GM19351 (cell line): ENCODE results near the gene HES5.

Source experiments
- ATAC-seq: cut with Tn5 transposase; IDR thresholded peaks from one replicate; pipeline ENCODE4 v1.9.1; 2021; ENCODE audit warnings: mild to moderate bottlenecking, moderate library complexity; ENCODE audit not compliant: unreplicated experiment

Gene HES5

GRCh38 chr1:2547210-2548067, 17.4 kb upstream of the HES5 start:
- no peak for ATAC-seq

DNA sequence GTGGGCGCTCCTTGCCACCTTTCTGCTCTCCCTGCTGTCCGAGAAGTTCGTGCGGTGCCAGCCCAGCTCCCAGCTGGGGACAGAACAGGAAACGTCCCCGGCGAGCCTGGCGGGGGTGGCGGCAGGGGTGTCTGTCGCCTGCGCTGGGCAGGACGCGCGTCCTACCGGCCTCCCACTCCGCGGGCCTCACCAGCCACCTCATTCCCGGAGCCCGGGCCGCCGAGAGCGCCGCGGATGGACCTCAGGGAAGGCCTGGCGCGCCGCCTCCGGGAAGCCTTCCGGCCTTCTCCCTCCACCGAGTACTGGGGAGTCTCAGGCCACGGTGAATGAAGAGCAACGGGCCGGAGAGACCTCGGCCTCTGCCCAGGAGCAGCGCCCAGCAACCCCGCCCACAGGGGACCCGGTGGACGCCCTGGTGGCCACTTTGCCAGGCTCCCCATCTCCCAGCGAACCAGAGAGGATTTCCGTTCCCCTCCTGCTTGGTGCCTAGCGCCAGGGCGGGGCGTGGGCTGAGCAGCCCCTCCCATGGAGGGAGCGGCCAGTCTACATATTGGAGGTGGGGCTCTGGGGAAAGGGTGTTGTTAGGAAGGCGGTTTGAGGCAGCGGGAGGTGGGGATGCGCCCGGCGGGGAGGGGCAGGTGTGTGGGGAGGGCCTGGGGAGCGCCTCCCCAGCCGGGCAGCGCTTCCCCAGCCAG, 16.6 kb upstream of the HES5 start:
- peak; percentile 36 for ATAC-seq

DNA sequence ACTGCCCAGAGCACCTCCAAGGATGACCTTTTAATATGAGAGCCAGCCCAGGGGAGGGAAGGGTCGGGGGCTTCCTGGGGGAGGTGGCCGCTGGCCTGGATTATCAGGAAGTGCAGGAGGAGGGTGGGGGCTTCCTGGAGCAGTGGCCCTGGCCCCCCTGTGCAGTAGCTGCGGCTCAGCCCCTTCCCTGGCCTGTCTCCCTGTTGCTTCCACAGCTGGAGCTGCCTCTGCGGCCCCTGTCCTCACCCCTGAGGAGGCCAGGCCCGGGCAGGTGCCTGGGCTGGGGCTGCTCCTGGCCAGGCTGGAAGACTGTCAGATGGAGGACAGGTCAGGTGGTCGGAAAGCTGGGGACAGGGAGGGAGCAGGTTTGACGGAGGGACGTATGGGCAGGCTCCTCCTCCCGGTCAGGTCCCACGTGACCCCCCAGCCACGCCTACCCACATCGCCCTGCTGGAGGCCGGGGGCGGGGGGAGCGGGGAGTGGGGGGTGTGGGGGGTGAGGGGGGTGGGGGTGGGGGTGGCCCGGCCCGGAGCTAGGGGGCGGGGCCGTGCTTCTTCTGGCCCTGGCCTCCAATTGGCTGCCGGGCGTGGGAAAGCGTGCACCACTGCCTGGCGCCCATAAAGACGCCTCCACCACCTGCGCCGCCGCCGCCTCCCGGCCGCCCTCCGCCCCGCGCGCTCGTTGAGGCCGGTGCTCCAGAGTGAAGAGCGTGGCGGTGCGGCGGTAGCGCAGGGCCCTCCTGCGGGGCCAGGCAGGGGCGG, 15.9 kb upstream of the HES5 start:
- peak; percentile 35 for ATAC-seq

GRCh38 chr1:2544875-2545640, 15.0 kb upstream of the HES5 start:
- no peak for ATAC-seq

DNA sequence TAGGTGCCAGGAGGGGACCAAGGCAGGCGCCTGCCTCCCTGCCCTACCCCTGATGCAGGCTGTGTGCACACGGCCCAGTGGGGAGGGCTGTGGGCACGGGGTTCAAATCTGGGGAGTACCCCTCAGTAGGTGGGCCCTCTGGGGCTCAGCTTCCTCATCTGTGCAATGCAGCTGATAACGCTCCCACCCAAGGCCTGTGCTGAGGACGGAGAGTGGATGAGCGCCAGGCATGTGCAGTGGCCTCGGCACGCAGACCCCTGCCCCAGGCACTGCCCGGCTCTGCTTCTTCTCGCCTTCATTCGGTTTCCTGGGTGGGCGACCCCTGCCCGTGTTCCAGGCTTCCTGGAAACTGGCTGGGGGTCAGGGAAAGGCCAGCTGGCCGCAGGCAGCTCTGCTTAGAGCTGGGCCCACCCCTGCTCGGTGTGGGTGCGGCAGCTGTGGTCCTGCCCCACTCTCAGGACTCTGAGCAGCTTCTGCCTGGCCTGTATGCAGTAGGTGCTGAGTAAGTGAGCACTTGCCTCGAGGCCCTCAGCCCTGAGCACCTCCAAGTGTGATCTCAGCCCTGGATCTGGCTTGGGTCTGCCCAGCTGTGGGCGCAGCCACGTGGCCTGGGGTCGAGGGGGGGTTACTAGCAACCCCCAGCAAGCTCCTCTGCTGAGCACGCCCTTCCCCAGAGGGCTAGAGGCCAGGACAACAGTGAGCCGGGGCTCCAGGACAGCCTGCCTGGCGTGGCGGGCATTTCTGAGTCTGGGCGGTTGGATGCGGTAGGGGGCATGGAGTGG, 14.2 kb upstream of the HES5 start:
- no peak for ATAC-seq

- ATAC-seq: no peak
These were observed 13.6 kb upstream of the HES5 start for GRCh38 chr1:2543543-2544092.

DNA sequence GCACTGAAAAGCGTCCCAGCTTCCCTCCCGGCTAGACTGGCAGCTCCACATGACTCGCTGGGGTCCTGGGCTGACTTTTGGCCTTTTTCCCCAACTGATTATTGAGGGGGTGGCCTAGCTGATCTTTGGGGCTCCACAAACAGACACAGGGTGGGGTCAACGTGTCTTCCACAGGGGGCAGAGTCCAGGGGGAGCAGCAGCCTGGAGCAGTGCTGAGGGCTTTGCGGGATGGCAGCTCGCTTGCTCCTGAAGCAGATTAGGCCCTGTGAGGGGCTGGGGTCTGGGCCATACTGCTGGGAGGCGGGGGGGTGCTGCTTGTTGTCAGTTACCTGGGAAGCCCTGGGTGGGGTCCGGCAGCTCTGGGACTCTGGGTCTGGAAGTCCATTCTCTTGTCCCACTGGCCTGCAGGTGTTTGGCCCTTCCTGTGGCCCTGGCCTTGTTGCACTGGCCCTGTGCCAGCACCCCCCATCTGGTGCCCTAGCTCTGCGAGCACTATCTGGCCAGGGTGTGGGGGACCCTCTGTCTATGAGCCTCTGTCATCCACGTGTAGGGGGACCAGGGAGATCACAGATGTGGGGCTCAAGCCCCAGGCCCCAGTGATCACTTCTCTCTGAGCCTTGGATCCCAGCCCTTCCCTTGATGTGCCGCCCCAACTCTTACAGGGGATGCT, 12.3 kb upstream of the HES5 start:
- ATAC-seq: no peak

GRCh38 chr1:2541619-2542245, 11.7 kb upstream of the HES5 start:
- ATAC-seq: no peak

DNA sequence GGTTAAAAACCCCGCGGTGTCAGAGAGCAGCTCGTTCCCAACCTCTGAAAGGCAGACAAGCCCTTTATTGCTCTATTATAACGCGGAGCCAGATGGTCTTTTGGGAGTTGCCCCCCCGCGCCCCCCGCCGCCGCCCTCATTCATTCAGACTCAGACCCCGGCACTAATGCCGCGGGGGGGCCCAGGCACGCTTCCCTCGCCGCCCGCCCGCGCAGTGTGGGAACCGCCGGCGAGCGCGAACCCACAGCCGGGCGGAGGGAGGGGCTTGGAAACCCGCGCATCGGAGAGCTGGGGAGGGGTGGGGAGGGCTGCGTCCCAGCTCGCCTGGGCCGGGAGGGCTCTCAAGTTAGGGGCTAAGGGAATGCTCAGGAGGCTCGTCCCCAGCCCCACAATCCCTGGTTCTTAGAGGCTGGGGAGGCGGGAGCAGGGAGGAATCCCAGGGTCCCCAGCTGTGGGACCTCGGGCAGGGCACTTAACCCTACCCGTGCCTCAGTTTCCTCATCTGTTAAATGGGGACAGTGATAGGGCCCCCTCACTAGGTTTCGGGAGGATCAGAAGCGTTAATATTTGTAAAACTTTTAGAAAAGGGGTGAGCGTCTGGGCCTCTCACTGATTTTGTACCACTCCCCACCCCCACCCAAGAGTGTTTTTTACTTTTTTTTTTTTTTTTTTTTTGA, 10.9 kb upstream of the HES5 start:
- ATAC-seq: no peak

DNA sequence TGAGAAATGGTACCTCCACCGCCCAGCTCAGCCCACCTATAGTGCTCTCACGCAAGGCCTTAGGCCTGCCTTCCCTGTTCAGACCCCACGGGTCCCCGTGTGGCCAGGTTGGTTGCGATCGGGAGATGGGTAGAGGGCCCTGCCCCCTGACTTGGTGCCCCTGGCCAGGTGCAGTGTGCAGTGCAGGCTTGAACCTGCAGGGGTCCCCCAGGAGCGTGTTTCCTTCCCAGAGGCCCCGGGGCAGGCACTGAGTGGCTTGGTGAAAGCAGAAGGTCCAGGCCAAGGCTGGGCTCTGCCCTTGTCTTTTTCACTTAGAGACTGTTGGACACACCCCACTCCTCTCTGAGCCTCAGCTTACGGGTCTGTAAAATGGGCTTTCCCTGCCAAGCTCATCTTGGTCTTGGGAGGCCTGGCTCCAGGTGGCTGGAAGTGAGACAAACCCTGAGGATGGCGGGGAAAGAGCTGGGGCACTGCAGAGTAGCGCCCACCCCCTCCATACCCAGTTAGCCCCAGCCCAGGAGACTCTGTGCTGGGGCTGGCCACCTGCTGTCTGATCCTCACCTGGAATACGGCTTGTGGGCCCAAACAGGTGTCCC, 9.3 kb upstream of the HES5 start:
- ATAC-seq: no peak

DNA sequence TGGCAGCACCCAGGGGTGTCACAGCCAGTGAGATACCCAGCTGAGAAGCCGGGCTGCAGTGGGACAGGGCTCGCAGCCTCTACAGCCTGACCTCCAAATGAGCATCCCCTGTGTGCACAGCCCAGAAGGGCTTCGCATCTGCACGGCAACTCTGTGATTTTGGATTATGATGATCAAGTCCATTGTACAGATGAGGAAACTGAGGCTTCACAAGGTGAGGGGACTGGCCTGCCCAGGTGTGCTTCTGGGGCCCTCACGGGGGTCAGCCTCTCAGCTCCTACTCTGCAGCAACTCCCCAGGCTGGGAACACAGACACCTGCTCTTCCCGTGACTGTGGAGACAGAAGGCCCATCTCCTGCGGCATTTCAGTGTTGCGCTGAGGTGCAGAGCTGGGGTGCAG, 8.8 kb upstream of the HES5 start:
- no peak for ATAC-seq

- no peak for ATAC-seq
These were observed 8.3 kb upstream of the HES5 start for GRCh38 chr1:2538376-2538775.

- ATAC-seq: no peak
These were observed 7.7 kb upstream of the HES5 start for GRCh38 chr1:2537784-2538115.

DNA sequence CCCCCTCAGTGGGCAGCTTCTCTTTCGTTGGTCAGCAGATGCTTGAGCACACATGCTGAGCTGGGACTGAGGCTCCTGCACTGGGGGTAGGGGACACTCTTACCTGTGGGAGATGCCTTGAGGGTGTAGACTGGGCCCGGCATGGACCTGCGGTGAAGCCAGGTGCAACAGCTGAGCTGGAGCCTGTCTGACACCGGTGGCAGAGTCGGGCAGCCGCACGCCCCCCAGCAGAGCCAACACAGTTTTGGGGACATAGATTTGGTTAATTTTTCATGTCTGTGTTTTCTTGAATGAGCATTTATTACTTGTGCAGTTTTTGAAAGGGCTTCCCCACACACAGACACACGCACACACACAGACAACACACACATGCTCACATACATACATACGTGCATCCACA, 5.9 kb upstream of the HES5 start:
- no peak for ATAC-seq

DNA sequence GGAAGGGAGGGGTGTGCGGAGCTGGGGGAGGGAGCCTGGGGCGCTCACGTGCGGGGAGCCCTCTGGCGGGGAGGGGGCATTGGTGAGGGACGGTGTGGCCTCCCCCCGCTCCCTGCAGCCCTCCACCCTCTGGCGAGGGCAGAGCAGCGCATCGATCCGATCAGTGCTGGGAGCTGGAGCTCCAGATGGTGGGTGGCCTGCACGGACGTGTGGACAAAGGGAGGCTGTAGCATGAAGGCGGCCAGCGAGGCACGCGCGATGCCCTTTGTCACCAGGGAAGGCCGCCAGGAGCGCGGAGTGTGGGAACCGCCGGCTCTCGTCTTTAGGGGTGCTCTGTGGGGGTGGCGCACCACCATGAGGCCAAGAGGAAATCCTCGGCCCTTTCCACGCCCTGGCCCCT, 5.4 kb upstream of the HES5 start:
- no peak for ATAC-seq

DNA sequence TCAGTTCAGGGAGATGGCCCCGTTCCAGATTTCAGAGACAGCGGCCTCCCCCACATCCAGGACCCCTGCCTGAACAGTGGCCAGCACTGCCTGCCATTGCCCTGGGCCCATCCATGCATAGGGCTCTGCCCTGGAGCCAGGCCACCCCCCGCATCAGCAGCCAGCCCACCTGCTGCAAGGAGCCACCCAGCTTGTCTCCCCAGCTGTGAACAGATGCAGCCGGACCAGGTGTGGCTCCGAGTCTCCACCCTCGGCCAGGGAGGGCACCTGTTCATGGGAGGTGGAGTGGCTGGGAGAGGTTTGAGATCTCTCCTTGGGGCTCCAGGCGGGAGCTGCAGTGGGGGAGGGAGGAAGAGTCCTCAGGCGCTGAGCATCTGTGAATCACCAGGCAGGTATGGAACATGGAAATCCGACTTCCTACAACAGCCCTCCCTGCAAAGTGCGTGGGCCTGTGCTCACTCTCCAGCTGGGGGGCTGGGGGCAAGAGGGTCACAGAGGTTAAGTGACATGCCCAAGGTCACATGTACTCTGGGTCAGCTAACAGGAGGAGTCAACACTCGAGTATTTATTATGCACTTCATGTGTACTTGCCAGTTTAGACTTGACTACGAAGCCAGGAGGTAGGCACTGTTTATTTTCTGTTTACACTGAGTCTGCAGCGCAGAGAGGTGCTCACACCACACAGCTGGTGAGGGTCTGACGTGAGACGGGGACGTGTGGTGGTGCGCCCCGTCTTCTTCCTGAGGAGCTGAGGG, 4.8 kb upstream of the HES5 start:
- no peak for ATAC-seq

GRCh38 chr1:2534315-2534686, 4.2 kb upstream of the HES5 start:
- ATAC-seq: no peak
